Caco-2 (cell line): Measurements from ENCODE around the gene EXOC2. TPM values are rescaled to one million over a fixed set of nuclear protein-coding genes. Genes with fewer than 3 reads are reported as not detected.

ENCODE experiments used
- BruUV-seq: library from RNA; stranded (reverse); fragments of 400-500 nt; replicated peaks from 2 replicates; lab custom pipeline; 2021; lab: Mats Ljungman, UMichigan
- CTCF ChIA-PET: fragments of 300-600 bp; sonication (Branson Sonifier 250); formaldehyde crosslinking; loops from one replicate; lab custom pipeline; 2022; ENCODE audit warnings: antibody characterized with exemption; lab: Charles Lee
- POLR2A ChIA-PET: fragments of 300-600 bp; sonication (Branson Sonifier 250); formaldehyde crosslinking; loops from one replicate; lab custom pipeline; 2022; ENCODE audit warnings: antibody characterized with exemption; lab: Charles Lee
- DNase-seq, 2 experiments: peaks; one replicate each; pipeline versions ENCODE4 v3.0.0 to v3.0.0-alpha.2; 2020 to 2022
- H3K27me3 ChIP-seq: replicated peaks from 2 replicates; pipeline ENCODE4 v1.6.0; 2011; ENCODE audit warnings: low read length; ENCODE audit not compliant: control insufficient read depth, insufficient read depth
- H3K36me3 ChIP-seq: 2 replicates; pipeline ENCODE4 v1.5.1; 2011; ENCODE audit warnings: low read length; ENCODE audit not compliant: control insufficient read depth, insufficient read depth
- H3K4me1 ChIP-seq: fragments of 250-450 bp; sonication (Bioruptor Pico); 2 replicates; pipeline ENCODE4 v1.5.1; 2020; ENCODE audit warnings: mild to moderate bottlenecking
- H3K4me3 ChIP-seq: 2 replicates; pipeline ENCODE4 v1.5.1; 2011; ENCODE audit warnings: low read depth, mild to moderate bottlenecking, control low read depth, low read length
- H3K9me3 ChIP-seq: fragments of 250-450 bp; sonication (Bioruptor Pico); 2 replicates; pipeline ENCODE4 v1.5.1; 2020; ENCODE audit warnings: mild to moderate bottlenecking, moderate library complexity
- H3K27ac Mint-ChIP-seq: one replicate; pipeline ENCODE4 v1.8.0; 2022; ENCODE audit warnings: mixed read lengths; ENCODE audit not compliant: unreplicated experiment
- H3K27me3 Mint-ChIP-seq: one replicate; pipeline ENCODE4 v1.8.0; 2022; ENCODE audit warnings: mixed read lengths; ENCODE audit not compliant: insufficient read depth, unreplicated experiment
- H3K36me3 Mint-ChIP-seq: one replicate; pipeline ENCODE4 v1.8.0; 2022; ENCODE audit warnings: mild to moderate bottlenecking, mixed read lengths; ENCODE audit not compliant: insufficient read depth, unreplicated experiment
- H3K4me1 Mint-ChIP-seq: one replicate; pipeline ENCODE4 v1.8.0; 2022; ENCODE audit warnings: low read depth, mixed read lengths; ENCODE audit not compliant: unreplicated experiment
- H3K4me3 Mint-ChIP-seq: one replicate; pipeline ENCODE4 v1.8.0; 2022; ENCODE audit warnings: mild to moderate bottlenecking, moderate library complexity, mixed read lengths; ENCODE audit not compliant: unreplicated experiment
- H3K9me3 Mint-ChIP-seq: one replicate; pipeline ENCODE4 v1.8.0; 2022; ENCODE audit warnings: mixed read lengths; ENCODE audit not compliant: unreplicated experiment
- CTCF ChIP-seq, 2 experiments: fragments of 200-600 bp in 1 of 2; IDR thresholded peaks; 1 replicate in 1 of 2; 2 replicates in 1 of 2; pipeline versions ENCODE4 v1.5.1 to v1.8.0; 2011 to 2022; ENCODE audit warnings: antibody characterized with exemption in 1 of 2, control low read depth in 1 of 2, inconsistent platforms in 1 of 2, low read depth in 1 of 2, low read length in 1 of 2, mild to moderate bottlenecking in 1 of 2, moderate library complexity in 1 of 2; ENCODE audit not compliant: insufficient read depth in 1 of 2, severe bottlenecking in 1 of 2, unreplicated experiment in 1 of 2
- intact Hi-C: fragments of 100-400 bp; cut with micrococcal nuclease; formaldehyde crosslinking; loops from one replicate; pipeline ENCODE4 v1.10.0; 2022; ENCODE audit not compliant: unreplicated experiment
- total RNA-seq: library from RNA; stranded (reverse); gene quantifications from 2 replicates; pipeline ENCODE4 v1.2.3, GENCODE V29; 2022

Gene EXOC2
- total RNA-seq, 1 experiment from 2014 or later: 21.4 TPM

- Mint-ChIP-seq H3K4me3 (no peak overlapping the region), H3K27me3 (peaks cover 13% of the 10 kb centered on the region), H3K4me1 (no peaks in the 10 kb centered on the region), H3K36me3 (no peaks in the 10 kb centered on the region), H3K27ac (no peak overlapping the region), H3K9me3 (no peaks in the 10 kb centered on the region)
- Histone ChIP-seq H3K36me3 (no peaks in the 10 kb centered on the region), H3K4me3 (no peak overlapping the region), H3K4me1 (no peaks in the 10 kb centered on the region), H3K27me3 (no peaks in the 10 kb centered on the region), H3K9me3 (no peaks in the 10 kb centered on the region)
- BruUV-seq: no TSS peak
- intact Hi-C loops: no loop called here
- DNase-seq: no peak
- TF ChIP-seq CTCF (IDR thresholded peaks at IDR 0.05; ENCODE audit: insufficient read depth in 1 of 2, low read depth in 1 of 2, low read length in 1 of 2, severe bottlenecking in 1 of 2, unreplicated experiment in 1 of 2): no peak
- CTCF ChIA-PET: interaction anchor here (0.9 kb wide), 1 partner anchor 9 kb away, joined by 3 read pairs; no protein-coding TSS in a partner anchor
- POLR2A ChIA-PET: no interaction called here
Measured at GRCh38 chr6:713351-713750, 20.4 kb upstream of the EXOC2 start.

GRCh38 chr6:712805-713204, 19.9 kb upstream of the EXOC2 start:
- no peak overlapping the region for H3K4me3 Mint-ChIP-seq
- ChIA-PET POLR2A (no interaction called here), CTCF (no interaction called here)
- intact Hi-C loops: no loop called here
- no peaks in the 10 kb centered on the region for H3K9me3 ChIP-seq
- H3K4me3 ChIP-seq: no peak overlapping the region
- no peaks in the 10 kb centered on the region for H3K9me3 Mint-ChIP-seq
- no peaks in the 10 kb centered on the region for H3K4me1 ChIP-seq
- H3K4me1 Mint-ChIP-seq: no peaks in the 10 kb centered on the region
- no peak overlapping the region for H3K27ac Mint-ChIP-seq
- H3K36me3 Mint-ChIP-seq: no peaks in the 10 kb centered on the region
- BruUV-seq: no TSS peak
- no peak for TF ChIP-seq CTCF (IDR thresholded peaks at IDR 0.05; ENCODE audit: insufficient read depth in 1 of 2, low read depth in 1 of 2, low read length in 1 of 2, severe bottlenecking in 1 of 2, unreplicated experiment in 1 of 2)
- peaks cover 10% of the 10 kb centered on the region for H3K27me3 Mint-ChIP-seq
- H3K36me3 ChIP-seq: no peaks in the 10 kb centered on the region
- no peak for DNase-seq
- H3K27me3 ChIP-seq: no peaks in the 10 kb centered on the region

- ChIA-PET POLR2A (no interaction called here), CTCF (interaction anchor here (0.6 kb wide), 1 partner anchor 10 kb away, joined by 3 read pairs; no protein-coding TSS in a partner anchor)
- Histone ChIP-seq H3K27me3 (no peaks in the 10 kb centered on the region), H3K9me3 (no peaks in the 10 kb centered on the region), H3K4me1 (no peaks in the 10 kb centered on the region), H3K36me3 (no peaks in the 10 kb centered on the region), H3K4me3 (no peak overlapping the region)
- intact Hi-C loops: no loop called here
- Mint-ChIP-seq H3K9me3 (no peaks in the 10 kb centered on the region), H3K4me3 (no peak overlapping the region), H3K36me3 (no peaks in the 10 kb centered on the region), H3K27me3 (peaks cover 4% of the 10 kb centered on the region), H3K27ac (no peak overlapping the region), H3K4me1 (no peaks in the 10 kb centered on the region)
- BruUV-seq: no TSS peak
- DNase-seq: no peak
- no peak for TF ChIP-seq CTCF (IDR thresholded peaks at IDR 0.05; ENCODE audit: insufficient read depth in 1 of 2, low read depth in 1 of 2, low read length in 1 of 2, severe bottlenecking in 1 of 2, unreplicated experiment in 1 of 2)
Measured at GRCh38 chr6:711925-712324, 19.0 kb upstream of the EXOC2 start.
